Measurements from ENCODE around the gene MAN2B2.
A peak's percentile ranks its signal among the peaks of the same experiment; 100 is the strongest.

MAN2B2 gene

GRCh38 chr4:6574747-6575502 is at the start of gene MAN2B2:
MAN2B2 (plus strand) TSS chr4:6575189; CDS start chr4:6575211, 22 bp downstream.
- Histone ChIP-seq H3K36me3 (peaks cover 25 to 37% (median 33%) of the 10 kb centered on the region in 11 experiments), H4K20me1 (peaks cover 0 to 13% (median 4%) of the 10 kb centered on the region in 11 experiments; a peak in 6 of 22 replicates), H3K4me2 (peak within 1 kb of the TSS; percentile 94 to 100 (median 98)), H3K4me3 (peak within 1 kb of the TSS; percentile 80 to 97 (median 91)), H3K9ac (peak within 1 kb of the TSS; percentile 79 to 94 (median 89)), H3K9me3 (replicated peaks in 1 of 11) (peaks cover 0 to 8% (median 0%) of the 10 kb centered on the region in 11 experiments; a peak in 4 of 22 replicates), H3K4me1 (peaks cover 15 to 24% (median 21%) of the 10 kb centered on the region in 10 experiments), H3K27me3 (no peaks in the 10 kb centered on the region), H3K27ac (peak within 1 kb of the TSS; percentile 75 to 89 (median 83))
- TF ChIP-seq Cebpa-rat (IDR thresholded peaks at IDR 0.05): no peak

DNA sequence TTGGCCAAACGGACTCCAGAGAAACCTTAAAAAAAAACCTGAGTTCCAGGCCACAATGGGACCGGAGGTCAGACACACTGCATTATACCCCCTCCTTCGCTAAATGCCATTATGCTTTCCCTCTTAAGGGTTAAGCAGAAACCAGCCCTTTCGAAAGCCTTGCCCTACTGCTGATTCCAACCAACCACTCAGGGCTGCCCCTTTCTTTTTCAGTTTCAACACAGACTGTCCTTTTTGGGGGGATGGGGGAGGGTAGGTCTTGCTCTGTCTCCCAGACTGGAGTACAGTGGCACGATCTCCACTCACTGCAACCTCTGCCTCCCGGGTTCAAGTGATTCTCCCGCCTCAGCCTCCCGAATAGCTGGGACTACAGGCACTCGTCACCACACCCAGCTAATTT is 49.5 kb upstream of the MAN2B2 start:
- TF ChIP-seq Cebpa-rat (IDR thresholded peaks at IDR 0.05): no peak
- H3K9me3 ChIP-seq (replicated peaks in 1 of 11): no peaks in the 10 kb centered on the region

GRCh38 chr4:6526156-6526555 is 48.8 kb upstream of the MAN2B2 start:
- no peak for TF ChIP-seq Cebpa-rat (IDR thresholded peaks at IDR 0.05)
- Histone ChIP-seq H3K4me2 (no peak overlapping the region), H3K4me1 (peaks cover 0 to 13% (median 7%) of the 10 kb centered on the region in 10 experiments; a peak in 13 of 20 replicates)

More for the DNA sequence above, 49.5 kb upstream of the MAN2B2 start:
- Histone ChIP-seq H3K9ac (no peak overlapping the region), H4K20me1 (peaks cover 0 to 9% (median 0%) of the 10 kb centered on the region in 11 experiments; a peak in 1 of 22 replicates), H3K4me3 (no peak overlapping the region), H3K27me3 (no peaks in the 10 kb centered on the region), H3K4me1 (peaks cover 0 to 13% (median 7%) of the 10 kb centered on the region in 10 experiments; a peak in 13 of 20 replicates), H3K27ac (no peak overlapping the region), H3K36me3 (no peaks in the 10 kb centered on the region), H3K4me2 (no peak overlapping the region)

DNA sequence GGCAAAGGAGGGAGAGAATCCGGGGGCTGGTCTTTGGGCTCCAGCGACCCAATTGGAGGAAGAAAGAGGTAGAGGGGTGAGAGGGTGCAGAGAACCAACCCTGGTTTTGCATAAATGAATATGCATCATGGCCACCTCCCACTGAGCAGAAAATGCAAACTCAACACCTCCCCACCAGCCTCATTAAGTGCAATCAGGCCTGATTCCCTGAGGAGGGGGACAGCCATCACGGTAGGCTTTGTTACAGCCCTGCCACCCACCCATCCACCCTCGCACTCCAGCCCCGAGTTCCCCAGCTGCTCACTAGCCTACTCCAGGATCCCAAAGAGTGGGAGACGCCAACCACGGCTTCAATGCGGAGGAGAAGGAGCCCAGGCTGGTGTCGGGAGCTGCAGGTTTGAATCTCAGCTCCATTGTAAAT is 48.3 kb upstream of the MAN2B2 start:
- Histone ChIP-seq H3K9me3 (replicated peaks in 1 of 11) (no peaks in the 10 kb centered on the region), H3K4me2 (no peak overlapping the region), H3K4me1 (peaks cover 0 to 13% (median 7%) of the 10 kb centered on the region in 10 experiments; a peak in 13 of 20 replicates), H4K20me1 (peaks cover 0 to 16% (median 0%) of the 10 kb centered on the region in 11 experiments; a peak in 1 of 22 replicates), H3K27me3 (no peaks in the 10 kb centered on the region), H3K36me3 (no peaks in the 10 kb centered on the region), H3K9ac (no peak overlapping the region), H3K4me3 (no peak overlapping the region), H3K27ac (no peak overlapping the region)
- no peak for TF ChIP-seq Cebpa-rat (IDR thresholded peaks at IDR 0.05)

More at GRCh38 chr4:6526156-6526555, 48.8 kb upstream of the MAN2B2 start:
- Histone ChIP-seq H3K9ac (no peak overlapping the region), H3K36me3 (no peaks in the 10 kb centered on the region), H3K9me3 (replicated peaks in 1 of 11) (no peaks in the 10 kb centered on the region), H3K4me3 (no peak overlapping the region), H4K20me1 (peaks cover 0 to 16% (median 0%) of the 10 kb centered on the region in 11 experiments; a peak in 1 of 22 replicates), H3K27ac (no peak overlapping the region), H3K27me3 (no peaks in the 10 kb centered on the region)

DNA sequence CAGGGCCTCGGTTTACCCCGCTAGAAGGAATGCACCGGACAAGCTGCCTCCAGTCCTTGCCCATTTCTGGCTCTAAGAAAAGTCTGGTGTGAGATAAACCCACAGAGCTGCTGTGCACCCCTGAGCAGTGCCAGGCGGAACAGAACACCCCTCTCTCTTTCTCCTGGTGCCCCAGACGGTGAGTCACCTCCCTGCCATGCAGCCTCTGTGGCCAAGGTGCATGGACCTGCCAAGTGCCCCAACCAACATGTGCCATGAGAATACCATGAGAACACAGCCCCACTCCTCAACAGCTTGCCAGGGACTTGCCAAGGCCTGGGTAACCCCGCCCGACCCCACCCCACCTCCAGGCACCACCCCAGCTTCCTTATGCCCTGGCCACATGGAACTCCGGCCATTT is 47.7 kb upstream of the MAN2B2 start:
- H3K4me1 ChIP-seq: peaks cover 0 to 13% (median 7%) of the 10 kb centered on the region in 10 experiments; a peak in 13 of 20 replicates
- H3K9me3 ChIP-seq (replicated peaks in 1 of 11): no peaks in the 10 kb centered on the region
- no peak overlapping the region for H3K4me2 ChIP-seq
- no peak overlapping the region for H3K9ac ChIP-seq
- TF ChIP-seq Cebpa-rat (IDR thresholded peaks at IDR 0.05): no peak
- H3K27ac ChIP-seq: no peak overlapping the region
- H3K36me3 ChIP-seq: no peaks in the 10 kb centered on the region
- H4K20me1 ChIP-seq: peaks cover 0 to 16% (median 0%) of the 10 kb centered on the region in 11 experiments; a peak in 1 of 22 replicates
- no peak overlapping the region for H3K4me3 ChIP-seq
- no peaks in the 10 kb centered on the region for H3K27me3 ChIP-seq

GRCh38 chr4:6527683-6528595 is 47.0 kb upstream of the MAN2B2 start:
- TF ChIP-seq Cebpa-rat (IDR thresholded peaks at IDR 0.05): no peak
- Histone ChIP-seq H3K9ac (no peak overlapping the region), H3K4me1 (peaks cover 0 to 12% (median 7%) of the 10 kb centered on the region in 10 experiments; a peak in 13 of 20 replicates), H3K4me3 (no peak overlapping the region), H3K27me3 (no peaks in the 10 kb centered on the region), H3K4me2 (no peak overlapping the region), H3K9me3 (replicated peaks in 1 of 11) (no peaks in the 10 kb centered on the region), H3K36me3 (no peaks in the 10 kb centered on the region), H4K20me1 (peaks cover 0 to 16% (median 0%) of the 10 kb centered on the region in 11 experiments; a peak in 1 of 22 replicates), H3K27ac (no peak overlapping the region)

DNA sequence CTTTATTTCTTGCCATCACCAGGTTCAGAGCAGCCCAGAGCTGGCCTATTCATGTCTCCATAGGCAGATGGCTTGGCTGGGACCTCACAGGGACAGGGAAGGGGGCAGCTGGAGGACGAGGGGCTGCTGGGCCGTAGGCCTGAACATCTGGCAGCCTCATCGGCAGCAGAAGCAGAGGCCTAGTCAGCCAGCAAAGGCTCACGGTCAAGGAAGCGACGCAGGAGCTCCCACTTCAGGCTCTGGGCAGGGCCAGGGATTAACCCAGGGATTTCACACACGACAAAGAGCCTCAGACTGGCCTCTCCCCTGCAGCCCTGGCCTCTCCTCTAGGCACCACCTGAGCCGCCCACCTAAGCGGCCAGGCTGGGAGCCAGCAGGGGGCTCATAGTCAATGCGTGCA is 46.0 kb upstream of the MAN2B2 start:
- Histone ChIP-seq H3K9me3 (replicated peaks in 1 of 11) (no peaks in the 10 kb centered on the region), H3K4me2 (no peak overlapping the region), H3K4me1 (peaks cover 0 to 8% (median 0%) of the 10 kb centered on the region in 10 experiments; a peak in 4 of 20 replicates), H3K9ac (no peak overlapping the region), H3K27ac (no peak overlapping the region), H3K27me3 (no peaks in the 10 kb centered on the region), H3K36me3 (no peaks in the 10 kb centered on the region), H4K20me1 (peaks cover 0 to 16% (median 0%) of the 10 kb centered on the region in 11 experiments; a peak in 1 of 22 replicates), H3K4me3 (no peak overlapping the region)
- no peak for TF ChIP-seq Cebpa-rat (IDR thresholded peaks at IDR 0.05)

- no peak overlapping the region for H3K27ac ChIP-seq
- H3K4me1 ChIP-seq: no peaks in the 10 kb centered on the region
- no peak overlapping the region for H3K4me3 ChIP-seq
- TF ChIP-seq Cebpa-rat (IDR thresholded peaks at IDR 0.05): no peak
- no peak overlapping the region for H3K4me2 ChIP-seq
- H3K36me3 ChIP-seq: no peaks in the 10 kb centered on the region
- no peaks in the 10 kb centered on the region for H3K9me3 ChIP-seq (replicated peaks in 1 of 11)
- no peaks in the 10 kb centered on the region for H3K27me3 ChIP-seq
- H3K9ac ChIP-seq: no peak overlapping the region
- peaks cover 0 to 16% (median 0%) of the 10 kb centered on the region in 11 experiments; a peak in 1 of 22 replicates for H4K20me1 ChIP-seq
Observed at GRCh38 chr4:6530301-6530700, 44.7 kb upstream of the MAN2B2 start.

DNA sequence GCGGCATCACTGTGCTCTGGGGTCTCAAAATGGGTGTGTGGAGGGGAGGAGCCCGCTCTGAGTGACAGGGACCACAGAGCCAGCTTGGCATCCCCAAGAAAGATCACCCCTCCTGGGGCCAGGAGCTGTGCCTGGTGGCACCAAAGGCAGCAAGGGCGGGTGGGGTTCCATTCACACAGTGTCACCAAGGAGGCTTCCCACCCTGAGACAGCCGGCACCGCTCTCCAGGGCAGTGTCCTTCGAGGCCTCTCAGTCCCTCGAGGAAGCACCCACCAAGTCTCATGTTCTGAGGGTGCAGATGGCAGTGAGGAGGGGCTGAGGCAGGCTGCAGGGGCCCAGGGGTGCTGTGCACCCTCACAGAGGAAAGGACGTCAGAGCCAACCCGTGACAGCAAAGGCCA is 44.0 kb upstream of the MAN2B2 start:
- H4K20me1 ChIP-seq: peaks cover 0 to 16% (median 0%) of the 10 kb centered on the region in 11 experiments; a peak in 1 of 22 replicates
- H3K36me3 ChIP-seq: no peaks in the 10 kb centered on the region
- H3K9ac ChIP-seq: no peak overlapping the region
- H3K27me3 ChIP-seq: no peaks in the 10 kb centered on the region
- TF ChIP-seq Cebpa-rat (IDR thresholded peaks at IDR 0.05): no peak
- H3K9me3 ChIP-seq (replicated peaks in 1 of 11): no peaks in the 10 kb centered on the region
- H3K27ac ChIP-seq: no peak overlapping the region
- H3K4me1 ChIP-seq: no peaks in the 10 kb centered on the region
- no peak overlapping the region for H3K4me3 ChIP-seq
- no peak overlapping the region for H3K4me2 ChIP-seq
